HCT116 (cell line): ENCODE measurements around the gene ARSI. TPM values are rescaled to one million over a fixed set of nuclear protein-coding genes. Genes with fewer than 3 reads are reported as not detected.

Experiments
- ATAC-seq: fragments of 200-7000 bp; cut with Tn5 transposase; 2 replicates; pipeline ENCODE4 v1.9.1; 2020; ENCODE audit warnings: mild to moderate bottlenecking, moderate library complexity
- BruUV-seq: library from RNA; stranded (reverse); fragments of 400-500 nt; replicated peaks from 2 replicates; lab custom pipeline; 2021; lab: Mats Ljungman, UMichigan
- CTCF ChIA-PET: fragments of 300-600 bp; sonication (Branson Sonifier 250); formaldehyde crosslinking; loops from one replicate; lab custom pipeline; 2021; ENCODE audit warnings: antibody characterized with exemption; lab: Charles Lee
- POLR2A ChIA-PET: fragments of 300-600, 350-600 bp; sonication (Branson Sonifier 250); formaldehyde crosslinking; loops from one replicate; lab custom pipeline; 2021; ENCODE audit warnings: antibody characterized with exemption; lab: Charles Lee
- RAD21 ChIA-PET, 2 experiments: fragments of 300-600 bp; sonication (Branson Sonifier 250); formaldehyde crosslinking; loops; one replicate each; lab custom pipeline; 2023; ENCODE audit warnings: low total read pairs in 2 of 2; ENCODE audit not compliant: uncharacterized antibody in 2 of 2, unreplicated experiment in 2 of 2, low non-redundant PET in 1 of 2; lab: Charles Lee
- DNase-seq: peaks from one replicate; pipeline ENCODE4 v3.0.0-alpha.2; 2010; ENCODE audit warnings: low read depth, low spot score
- H2AFZ ChIP-seq: fragments of 200-600 bp; shearing (Covaris generic), sonication (generic); 2 replicates; pipeline ENCODE4 v1.6.1; 2017; ENCODE audit warnings: low read depth, mixed run types, mixed read lengths, antibody characterized with exemption, low read length; ENCODE audit not compliant: poor library complexity, severe bottlenecking
- H3K27ac ChIP-seq: 2 replicates; pipeline ENCODE4 v1.5.1; 2012; ENCODE audit warnings: low read depth, low read length
- H3K27me3 ChIP-seq: fragments of 200-600 bp; sonication (generic); 2 replicates; pipeline ENCODE4 v1.6.1; 2016; ENCODE audit warnings: mixed run types, low read length, mixed read lengths; ENCODE audit not compliant: insufficient read depth
- H3K36me3 ChIP-seq, 2 experiments: fragments of 200-500 bp in 1 of 2; fragments of 200-600 bp in 1 of 2; sonication (Bioruptor generic) in 1 of 2; sonication (generic) in 1 of 2; 2 replicates each; pipeline versions ENCODE4 v1.5.1 to v1.6.1; 2014 to 2016; ENCODE audit warnings: low read length in 2 of 2, inconsistent platforms in 1 of 2, mixed read lengths in 1 of 2, mixed run types in 1 of 2; ENCODE audit not compliant: insufficient read depth in 2 of 2, control insufficient read depth in 1 of 2
- H3K4me1 ChIP-seq, 2 experiments: fragments of 200-600 bp in 1 of 2; sonication (generic) in 1 of 2; 2 replicates each; pipeline versions ENCODE4 v1.5.1 to v1.6.1; 2012 to 2017; ENCODE audit warnings: low read length in 2 of 2, inconsistent platforms in 1 of 2, mild to moderate bottlenecking in 1 of 2, mixed read lengths in 1 of 2, mixed run types in 1 of 2, moderate library complexity in 1 of 2; ENCODE audit not compliant: insufficient read depth in 2 of 2, control insufficient read depth in 1 of 2
- H3K4me2 ChIP-seq: fragments of 200-600 bp; sonication (generic); 2 replicates; pipeline ENCODE4 v1.6.1; 2017; ENCODE audit warnings: mixed run types, low read length, mixed read lengths
- H3K4me3 ChIP-seq, 2 experiments: fragments of 200-600 bp in 1 of 2; sonication (generic) in 1 of 2; replicated peaks in 1 of 2; 2 replicates each; pipeline ENCODE4 v1.5.1; 2011 to 2016; ENCODE audit warnings: low read length in 2 of 2, control low read depth in 1 of 2, low read depth in 1 of 2, mild to moderate bottlenecking in 1 of 2, mixed read lengths in 1 of 2, mixed run types in 1 of 2
- H3K79me2 ChIP-seq: fragments of 200-600 bp; sonication (generic); 2 replicates; pipeline ENCODE4 v1.6.1; 2017; ENCODE audit warnings: mild to moderate bottlenecking, mixed run types, low read length, moderate library complexity, mixed read lengths; ENCODE audit not compliant: insufficient read depth
- H3K9ac ChIP-seq: fragments of 200-600 bp; sonication (generic); 2 replicates; pipeline ENCODE4 v1.6.1; 2016; ENCODE audit warnings: low read length, mixed read lengths
- H3K9me2 ChIP-seq: fragments of 200-600 bp; sonication (generic), shearing (Covaris generic); 2 replicates; pipeline ENCODE4 v1.6.1; 2017; ENCODE audit warnings: mixed run types, mild to moderate bottlenecking, moderate library complexity; ENCODE audit not compliant: insufficient read depth
- H3K9me3 ChIP-seq, 2 experiments: fragments of 200-500 bp in 1 of 2; fragments of 200-600 bp in 1 of 2; sonication (Bioruptor generic) in 1 of 2; sonication (generic) in 1 of 2; 2 replicates each; pipeline ENCODE4 v1.6.1; 2014 to 2017; ENCODE audit warnings: low read length in 2 of 2, mixed read lengths in 2 of 2, inconsistent platforms in 1 of 2, low read depth in 1 of 2, mild to moderate bottlenecking in 1 of 2, mixed run types in 1 of 2, moderate library complexity in 1 of 2; ENCODE audit not compliant: control insufficient read depth in 1 of 2, insufficient read depth in 1 of 2
- H4K20me1 ChIP-seq: fragments of 200-600 bp; sonication (generic), shearing (Covaris generic); 2 replicates; pipeline ENCODE4 v1.6.1; 2017; ENCODE audit warnings: mixed run types, mild to moderate bottlenecking, moderate library complexity; ENCODE audit not compliant: insufficient read depth
- EGR1 ChIP-seq: IDR thresholded peaks from 2 replicates; pipeline ENCODE4 v1.6.1; 2012; ENCODE audit warnings: low read depth
- POLR2A ChIP-seq: IDR thresholded peaks from 2 replicates; pipeline ENCODE4 v1.7.0; 2011; ENCODE audit warnings: borderline replicate concordance; ENCODE audit not compliant: insufficient read depth, insufficient read length; ENCODE audit errors: extremely low read depth
- RAD21 ChIP-seq: IDR thresholded peaks from 2 replicates; pipeline ENCODE4 v1.6.1; 2012; ENCODE audit warnings: low read depth, mild to moderate bottlenecking
- REST ChIP-seq: IDR thresholded peaks from 2 replicates; pipeline ENCODE4 v1.6.1; 2012; ENCODE audit warnings: low read depth
- SIN3A ChIP-seq: IDR thresholded peaks from 2 replicates; pipeline ENCODE4 v1.6.1; 2012; ENCODE audit warnings: low read depth
- TCF7L2 ChIP-seq: IDR thresholded peaks from 2 replicates; pipeline ENCODE4 v1.7.0; 2011; ENCODE audit warnings: borderline replicate concordance, inconsistent platforms; ENCODE audit not compliant: insufficient read depth, insufficient read length; ENCODE audit errors: extremely low read depth
- ZNF274 ChIP-seq: fragments of 200-500 bp; sonication (Bioruptor generic); IDR thresholded peaks from 2 replicates; pipeline ENCODE4 v1.6.1; 2014; ENCODE audit warnings: mild to moderate bottlenecking, low read depth, low read length, inconsistent platforms
- intact Hi-C: fragments of 100-400 bp; cut with micrococcal nuclease; formaldehyde crosslinking; loops from 2 replicates; pipeline ENCODE4 v1.10.0; 2022
- total RNA-seq: library from RNA; stranded (reverse); gene quantifications from one replicate; pipeline ENCODE4 v1.2.1, GENCODE V29; 2021; ENCODE audit not compliant: unreplicated experiment

ARSI gene
- total RNA-seq, 1 experiment from 2014 or later: 0.07 TPM

GRCh38 chr5:150299571-150300327 lies 3.0 kb downstream of the ARSI start:
- POLR2A ChIA-PET: interaction anchor here (0.6 kb wide), 1 partner anchor 13 kb away, joined by 3 read pairs; no protein-coding TSS in a partner anchor
- RAD21 ChIA-PET: no interaction called here

More at GRCh38 chr5:150299571-150300327, 3.0 kb downstream of the ARSI start:
- Histone ChIP-seq H3K27me3 (no peaks in the 10 kb centered on the region), H3K9me3 (no peaks in the 10 kb centered on the region), H2AFZ (no peak overlapping the region), H3K4me3 (no peak overlapping the region), H3K27ac (no peak overlapping the region), H3K79me2 (no peaks in the 10 kb centered on the region), H3K9ac (no peak overlapping the region), H3K4me2 (no peak overlapping the region), H4K20me1 (no peaks in the 10 kb centered on the region), H3K36me3 (no peaks in the 10 kb centered on the region), H3K9me2 (no peaks in the 10 kb centered on the region), H3K4me1 (peaks cover 8 to 13% of the 10 kb centered on the region in 2 experiments; a peak in 3 of 4 replicates)
- CTCF ChIA-PET: interaction anchor here (1.2 kb wide), 1 partner anchor 13 kb away, joined by 3 read pairs; no protein-coding TSS in a partner anchor
- no TSS peak for BruUV-seq
- ATAC-seq (no peak), DNase-seq (no peak)
- intact Hi-C loops: no loop called here
- no peak for TF ChIP-seq ZNF274
- TF ChIP-seq TCF7L2: no peak
- no peak for TF ChIP-seq REST
- TF ChIP-seq SIN3A: no peak
- TF ChIP-seq EGR1: no peak
- no peak for TF ChIP-seq POLR2A
- TF ChIP-seq RAD21: no peak
